Measurements from ENCODE around the gene CTNNA2.

The CTNNA2 gene

DNA sequence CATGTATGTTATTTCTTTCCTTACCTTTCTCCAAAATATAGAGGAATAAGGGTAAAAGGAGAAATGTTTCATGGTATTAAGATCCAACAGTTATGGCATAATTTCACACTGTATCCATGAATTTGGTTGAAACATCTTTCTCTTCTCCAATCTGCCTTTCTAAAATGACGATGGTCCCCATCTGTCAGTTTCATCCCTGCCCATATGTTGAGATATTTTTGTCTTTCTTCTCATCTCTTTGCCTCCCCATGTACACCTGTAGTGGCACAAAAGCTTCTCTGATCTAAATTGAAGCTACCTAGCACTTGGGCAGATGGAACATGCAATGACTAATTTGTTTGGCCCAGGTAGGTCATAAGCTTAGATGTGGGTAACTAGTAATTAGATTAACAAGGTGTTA, 882.4 kb downstream of the CTNNA2 start:
- no peaks in the 10 kb centered on the region for H3K36me3 ChIP-seq (ENCODE audit: insufficient read depth, low read length)
- TF ChIP-seq, protein P1, sequence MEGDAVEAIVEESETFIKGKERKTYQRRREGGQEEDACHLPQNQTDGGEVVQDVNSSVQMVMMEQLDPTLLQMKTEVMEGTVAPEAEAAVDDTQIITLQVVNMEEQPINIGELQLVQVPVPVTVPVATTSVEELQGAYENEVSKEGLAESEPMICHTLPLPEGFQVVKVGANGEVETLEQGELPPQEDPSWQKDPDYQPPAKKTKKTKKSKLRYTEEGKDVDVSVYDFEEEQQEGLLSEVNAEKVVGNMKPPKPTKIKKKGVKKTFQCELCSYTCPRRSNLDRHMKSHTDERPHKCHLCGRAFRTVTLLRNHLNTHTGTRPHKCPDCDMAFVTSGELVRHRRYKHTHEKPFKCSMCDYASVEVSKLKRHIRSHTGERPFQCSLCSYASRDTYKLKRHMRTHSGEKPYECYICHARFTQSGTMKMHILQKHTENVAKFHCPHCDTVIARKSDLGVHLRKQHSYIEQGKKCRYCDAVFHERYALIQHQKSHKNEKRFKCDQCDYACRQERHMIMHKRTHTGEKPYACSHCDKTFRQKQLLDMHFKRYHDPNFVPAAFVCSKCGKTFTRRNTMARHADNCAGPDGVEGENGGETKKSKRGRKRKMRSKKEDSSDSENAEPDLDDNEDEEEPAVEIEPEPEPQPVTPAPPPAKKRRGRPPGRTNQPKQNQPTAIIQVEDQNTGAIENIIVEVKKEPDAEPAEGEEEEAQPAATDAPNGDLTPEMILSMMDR (IDR thresholded peaks at IDR 0.05; ENCODE audit: borderline replicate concordance, extremely low read depth, low read length, poor library complexity, severe bottlenecking), result no peak
- no peak for TF ChIP-seq EZH2 (IDR thresholded peaks at IDR 0.05; ENCODE audit: borderline replicate concordance, low read depth, low read length, severe bottlenecking)
- H3K79me2 ChIP-seq (ENCODE audit: insufficient read depth, low read length), result no peaks in the 10 kb centered on the region
- no peaks in the 10 kb centered on the region for H3K9me3 ChIP-seq (ENCODE audit: insufficient read depth, low read length, severe bottlenecking)
- no peaks in the 10 kb centered on the region for H4K20me1 ChIP-seq (ENCODE audit: insufficient read depth, low read length)
- no peak overlapping the region for H3K4me3 ChIP-seq (ENCODE audit: low read depth in 1 of 2, low read length in 2 of 2)
- H2AFZ ChIP-seq (ENCODE audit: low read depth, low read length), result no peak overlapping the region
- no peak for DNase-seq
- no peak overlapping the region for H3K27ac ChIP-seq (ENCODE audit: low read length)
- H3K9ac ChIP-seq (ENCODE audit: low read depth, low read length), result no peak overlapping the region
- ATAC-seq (ENCODE audit: insufficient read depth, low read depth), result no peak
- H3K27me3 ChIP-seq (ENCODE audit: insufficient read depth, low read length, poor library complexity), result no peaks in the 10 kb centered on the region
- H3K4me1 ChIP-seq (ENCODE audit: insufficient read depth, low read length), result no peaks in the 10 kb centered on the region
- no peak overlapping the region for H3K4me2 ChIP-seq (ENCODE audit: insufficient read depth, low read length)

DNA sequence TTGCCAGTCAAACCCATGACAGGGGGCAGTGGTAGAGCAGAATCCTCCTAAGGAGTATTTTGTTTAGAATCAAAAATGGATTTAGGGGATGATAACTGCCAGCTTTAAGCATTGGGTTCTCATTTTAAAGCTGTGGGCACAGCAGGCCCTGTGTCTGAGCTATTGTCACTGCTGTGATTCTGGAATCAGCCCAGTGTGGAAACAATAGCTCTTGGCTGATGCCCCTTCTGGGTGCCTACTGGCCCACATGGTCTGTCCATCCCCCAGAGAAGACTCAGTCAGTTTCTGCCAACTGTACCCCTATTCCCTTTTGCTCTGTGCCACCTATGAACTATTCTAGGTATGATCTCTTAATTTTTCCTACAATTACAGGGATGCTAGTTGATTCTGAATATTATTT, 883.4 kb downstream of the CTNNA2 start:
- Histone ChIP-seq H3K4me2 (ENCODE audit: insufficient read depth, low read length) (no peak overlapping the region), H3K9ac (ENCODE audit: low read depth, low read length) (no peak overlapping the region), H4K20me1 (ENCODE audit: insufficient read depth, low read length) (no peaks in the 10 kb centered on the region), H3K27me3 (ENCODE audit: insufficient read depth, low read length, poor library complexity) (no peaks in the 10 kb centered on the region), H3K4me3 (ENCODE audit: low read depth in 1 of 2, low read length in 2 of 2) (no peak overlapping the region), H2AFZ (ENCODE audit: low read depth, low read length) (no peak overlapping the region), H3K4me1 (ENCODE audit: insufficient read depth, low read length) (no peaks in the 10 kb centered on the region), H3K27ac (ENCODE audit: low read length) (no peak overlapping the region), H3K36me3 (ENCODE audit: insufficient read depth, low read length) (no peaks in the 10 kb centered on the region), H3K9me3 (ENCODE audit: insufficient read depth, low read length, severe bottlenecking) (no peaks in the 10 kb centered on the region), H3K79me2 (ENCODE audit: insufficient read depth, low read length) (no peaks in the 10 kb centered on the region)
- DNase-seq (no peak), ATAC-seq (ENCODE audit: insufficient read depth, low read depth) (no peak)
- TF ChIP-seq, protein P1 (IDR thresholded peaks at IDR 0.05; ENCODE audit: borderline replicate concordance, extremely low read depth, low read length, poor library complexity, severe bottlenecking), result no peak
- TF ChIP-seq EZH2 (IDR thresholded peaks at IDR 0.05; ENCODE audit: borderline replicate concordance, low read depth, low read length, severe bottlenecking), result no peak

DNA sequence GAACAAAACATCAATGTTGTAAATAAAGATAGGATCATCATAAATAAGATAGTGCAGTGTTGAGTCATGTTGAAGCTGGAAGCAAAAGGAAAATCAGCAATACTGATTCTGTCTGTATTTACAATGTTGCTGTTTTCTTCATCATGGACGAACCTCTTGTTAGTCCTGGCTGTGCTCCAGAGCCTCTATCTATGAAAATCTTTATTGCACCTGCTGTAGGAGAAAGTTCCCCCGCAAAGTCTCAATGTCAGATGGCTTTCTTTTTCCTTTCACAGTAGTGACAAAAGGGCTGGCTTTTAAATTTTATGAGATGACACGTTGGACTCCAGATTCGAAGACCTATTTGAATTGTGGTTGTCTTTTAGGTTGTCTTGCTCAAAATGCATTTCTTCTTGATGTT, 890.2 kb downstream of the CTNNA2 start:
- no peak overlapping the region for H3K27ac ChIP-seq (ENCODE audit: low read length)
- H4K20me1 ChIP-seq (ENCODE audit: insufficient read depth, low read length), result no peaks in the 10 kb centered on the region
- H3K4me3 ChIP-seq (ENCODE audit: low read depth in 1 of 2, low read length in 2 of 2), result no peak overlapping the region
- H3K9ac ChIP-seq (ENCODE audit: low read depth, low read length), result no peak overlapping the region
- no peaks in the 10 kb centered on the region for H3K36me3 ChIP-seq (ENCODE audit: insufficient read depth, low read length)
- no peaks in the 10 kb centered on the region for H3K9me3 ChIP-seq (ENCODE audit: insufficient read depth, low read length, severe bottlenecking)
- no peak overlapping the region for H3K4me2 ChIP-seq (ENCODE audit: insufficient read depth, low read length)
- DNase-seq (no peak), ATAC-seq (ENCODE audit: insufficient read depth, low read depth) (no peak)
- no peaks in the 10 kb centered on the region for H3K27me3 ChIP-seq (ENCODE audit: insufficient read depth, low read length, poor library complexity)
- no peak overlapping the region for H2AFZ ChIP-seq (ENCODE audit: low read depth, low read length)
- H3K4me1 ChIP-seq (ENCODE audit: insufficient read depth, low read length), result no peaks in the 10 kb centered on the region
- TF ChIP-seq, protein P1 (IDR thresholded peaks at IDR 0.05; ENCODE audit: borderline replicate concordance, extremely low read depth, low read length, poor library complexity, severe bottlenecking), result no peak
- no peak for TF ChIP-seq EZH2 (IDR thresholded peaks at IDR 0.05; ENCODE audit: borderline replicate concordance, low read depth, low read length, severe bottlenecking)
- H3K79me2 ChIP-seq (ENCODE audit: insufficient read depth, low read length), result no peaks in the 10 kb centered on the region

DNA sequence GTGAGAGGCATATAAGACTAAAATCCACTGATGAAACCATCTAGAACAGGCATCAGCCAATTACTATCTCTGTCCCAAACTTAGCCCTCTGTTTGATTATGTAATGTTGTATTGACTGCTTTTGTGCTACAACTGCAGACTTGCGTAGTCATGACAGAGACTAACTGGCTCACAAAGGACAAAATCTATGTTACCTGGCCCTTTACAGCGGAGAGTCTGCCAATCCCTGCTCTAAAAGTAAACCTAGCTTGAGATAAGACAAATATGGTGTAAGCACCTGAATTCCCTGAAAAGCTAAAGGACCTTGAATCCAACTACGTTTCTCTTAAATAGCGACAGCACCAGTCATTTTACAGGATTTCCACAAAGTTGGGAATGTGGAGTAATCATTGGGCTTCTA, 894.5 kb downstream of the CTNNA2 start:
- no peaks in the 10 kb centered on the region for H3K27me3 ChIP-seq (ENCODE audit: insufficient read depth, low read length, poor library complexity)
- no peaks in the 10 kb centered on the region for H3K36me3 ChIP-seq (ENCODE audit: insufficient read depth, low read length)
- H3K79me2 ChIP-seq (ENCODE audit: insufficient read depth, low read length), result no peaks in the 10 kb centered on the region
- no peak overlapping the region for H2AFZ ChIP-seq (ENCODE audit: low read depth, low read length)
- no peak overlapping the region for H3K4me3 ChIP-seq (ENCODE audit: low read depth in 1 of 2, low read length in 2 of 2)
- ATAC-seq (ENCODE audit: insufficient read depth, low read depth) (no peak), DNase-seq (no peak)
- H3K27ac ChIP-seq (ENCODE audit: low read length), result no peak overlapping the region
- TF ChIP-seq, protein P1 (IDR thresholded peaks at IDR 0.05; ENCODE audit: borderline replicate concordance, extremely low read depth, low read length, poor library complexity, severe bottlenecking), result no peak
- no peak overlapping the region for H3K4me2 ChIP-seq (ENCODE audit: insufficient read depth, low read length)
- H3K9me3 ChIP-seq (ENCODE audit: insufficient read depth, low read length, severe bottlenecking), result no peaks in the 10 kb centered on the region
- no peak overlapping the region for H3K9ac ChIP-seq (ENCODE audit: low read depth, low read length)
- no peaks in the 10 kb centered on the region for H4K20me1 ChIP-seq (ENCODE audit: insufficient read depth, low read length)
- H3K4me1 ChIP-seq (ENCODE audit: insufficient read depth, low read length), result no peaks in the 10 kb centered on the region
